SK-N-MC (cell line): ENCODE data around the gene ATF1.

Source experiments
- DNase-seq: peaks from one replicate; pipeline ENCODE4 v3.0.0-alpha.2; 2011; ENCODE audit warnings: low read depth, low spot score
- H3K27ac ChIP-seq: fragments of 200-600 bp; sonication (generic); 2 replicates; pipeline ENCODE4 v1.5.1; 2016; ENCODE audit warnings: mixed run types
- H3K36me3 ChIP-seq: fragments of 200-600 bp; sonication (generic); 2 replicates; pipeline ENCODE4 v1.6.1; 2017; ENCODE audit warnings: antibody characterized with exemption, low read length, mixed read lengths; ENCODE audit not compliant: insufficient read depth
- H3K4me3 ChIP-seq: fragments of 200-600 bp; sonication (generic); 2 replicates; pipeline ENCODE4 v1.5.1; 2016
- H3K9ac ChIP-seq: fragments of 200-600 bp; sonication (generic); 2 replicates; pipeline ENCODE4 v1.8.0; 2017; ENCODE audit warnings: mixed run types, mixed read lengths; ENCODE audit not compliant: insufficient read length
- H3K9me3 ChIP-seq: fragments of 200-600 bp; sonication (generic); 2 replicates; pipeline ENCODE4 v1.6.1; 2017; ENCODE audit warnings: low read depth, mild to moderate bottlenecking, antibody characterized with exemption, low read length, moderate library complexity, mixed read lengths
- EZH2 ChIP-seq: fragments of 200-600 bp; sonication (generic); IDR thresholded peaks from one replicate; pipeline ENCODE4 v1.6.1; 2017; ENCODE audit warnings: antibody characterized with exemption
- FOXP2 ChIP-seq: optimal IDR thresholded peaks from 2 replicates; pipeline ENCODE3; 2011; ENCODE audit warnings: mild to moderate bottlenecking, moderate library complexity; ENCODE audit not compliant: insufficient read depth; ENCODE audit errors: extremely low read length, control extremely low read depth
- POLR2AphosphoS5 ChIP-seq: IDR thresholded peaks from 2 replicates; pipeline ENCODE4 v1.6.1; 2012; ENCODE audit warnings: mild to moderate bottlenecking, low read depth, low read length, borderline replicate concordance

Gene ATF1

DNA sequence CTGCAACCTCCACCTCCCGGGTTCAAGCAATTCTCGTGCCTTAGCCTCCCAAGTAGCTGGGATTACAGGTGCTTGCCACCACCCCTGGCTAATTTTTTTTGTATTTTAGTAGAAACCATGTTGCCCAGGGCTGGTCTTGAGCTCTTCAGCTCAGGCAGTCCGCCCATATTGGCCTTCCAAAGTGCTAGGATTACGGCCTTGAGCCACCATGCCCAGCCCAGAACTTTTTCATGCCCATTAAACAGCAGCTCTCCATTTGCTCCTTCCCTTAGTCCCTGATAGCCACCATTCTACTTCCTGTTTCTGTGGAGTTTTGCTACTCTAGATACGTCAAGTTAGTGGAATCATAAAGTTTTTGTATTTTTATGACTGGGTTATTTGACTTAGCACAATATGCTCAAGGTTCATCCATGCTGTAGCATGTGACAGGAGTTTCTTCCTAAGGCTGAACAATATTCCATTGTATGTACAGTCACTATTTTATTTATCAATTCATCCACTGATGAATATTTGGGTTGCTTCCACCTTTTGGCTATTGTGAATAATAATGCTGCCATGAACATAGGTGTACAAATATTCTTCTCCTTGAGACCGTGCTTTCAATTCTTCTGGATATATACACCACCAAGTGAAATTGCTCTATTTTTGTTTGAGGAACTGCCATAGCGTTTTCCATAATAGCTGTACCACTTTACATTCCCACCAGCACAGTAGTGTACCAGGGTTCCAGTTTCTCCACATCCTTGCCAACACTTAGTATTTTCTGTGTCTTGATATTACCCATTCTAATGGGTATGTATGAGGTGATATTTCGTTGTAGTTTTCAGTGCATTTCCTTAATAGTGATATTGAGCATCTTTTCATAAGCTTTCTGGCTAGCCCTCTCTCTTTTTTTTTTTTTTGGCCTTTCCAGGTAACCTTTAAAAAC, 15.0 kb downstream of the ATF1 start:
- Histone ChIP-seq H3K4me3 (no peak overlapping the region), H3K27ac (no peak overlapping the region), H3K36me3 (peaks cover 12% of the 10 kb centered on the region), H3K9ac (no peak overlapping the region), H3K9me3 (no peaks in the 10 kb centered on the region)
- no peak for DNase-seq
- TF ChIP-seq POLR2AphosphoS5, result no peak
- TF ChIP-seq FOXP2, result no peak
- no peak for TF ChIP-seq EZH2

DNA sequence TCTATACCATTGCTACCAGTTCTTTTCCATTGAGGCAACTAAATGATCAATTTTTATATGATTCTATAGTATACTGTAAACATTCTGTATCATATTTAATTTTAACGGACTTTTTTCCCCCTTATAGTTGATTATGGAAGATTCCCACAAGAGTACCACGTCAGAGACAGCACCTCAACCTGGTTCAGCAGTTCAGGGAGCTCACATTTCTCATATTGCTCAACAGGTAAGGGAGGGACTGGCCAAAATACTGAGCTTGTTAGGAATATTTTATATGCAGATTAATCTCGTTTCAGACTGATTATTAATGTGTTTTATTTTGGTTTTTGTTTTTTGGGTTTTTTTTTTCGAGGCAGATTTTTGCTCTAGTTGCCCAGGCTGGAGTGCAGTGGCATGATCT, 16.1 kb downstream of the ATF1 start:
- no peak overlapping the region for H3K27ac ChIP-seq
- TF ChIP-seq EZH2 (no peak), FOXP2 (no peak), POLR2AphosphoS5 (no peak)
- no peaks in the 10 kb centered on the region for H3K9me3 ChIP-seq
- no peak overlapping the region for H3K4me3 ChIP-seq
- no peak overlapping the region for H3K9ac ChIP-seq
- no peak for DNase-seq
- H3K36me3 ChIP-seq, result peaks cover 17% of the 10 kb centered on the region

DNA sequence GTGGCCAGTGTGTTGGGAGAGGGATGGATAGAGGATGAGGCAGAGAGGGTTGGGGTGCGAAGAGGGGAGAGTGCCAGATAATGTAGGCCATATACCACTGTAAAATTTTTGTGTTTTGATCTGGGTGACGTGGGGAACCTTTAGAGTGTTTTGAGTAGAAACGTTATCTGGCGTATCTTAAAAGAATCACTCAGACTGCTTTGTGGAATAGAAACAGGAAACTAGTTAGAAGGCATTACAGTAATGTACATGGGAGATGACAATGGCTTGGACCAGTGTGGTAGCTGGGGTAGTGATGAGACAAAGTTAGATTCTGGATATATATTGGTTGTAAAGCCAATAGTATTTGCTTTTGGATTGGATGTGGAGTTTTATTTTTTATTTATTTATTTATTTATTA, 20.6 kb downstream of the ATF1 start:
- H3K27ac ChIP-seq, result no peak overlapping the region
- no peaks in the 10 kb centered on the region for H3K9me3 ChIP-seq
- no peak for TF ChIP-seq EZH2
- TF ChIP-seq FOXP2, result no peak
- no peak for TF ChIP-seq POLR2AphosphoS5
- H3K4me3 ChIP-seq, result no peak overlapping the region
- H3K36me3 ChIP-seq, result peaks cover 34% of the 10 kb centered on the region
- no peak overlapping the region for H3K9ac ChIP-seq
- no peak for DNase-seq

DNA sequence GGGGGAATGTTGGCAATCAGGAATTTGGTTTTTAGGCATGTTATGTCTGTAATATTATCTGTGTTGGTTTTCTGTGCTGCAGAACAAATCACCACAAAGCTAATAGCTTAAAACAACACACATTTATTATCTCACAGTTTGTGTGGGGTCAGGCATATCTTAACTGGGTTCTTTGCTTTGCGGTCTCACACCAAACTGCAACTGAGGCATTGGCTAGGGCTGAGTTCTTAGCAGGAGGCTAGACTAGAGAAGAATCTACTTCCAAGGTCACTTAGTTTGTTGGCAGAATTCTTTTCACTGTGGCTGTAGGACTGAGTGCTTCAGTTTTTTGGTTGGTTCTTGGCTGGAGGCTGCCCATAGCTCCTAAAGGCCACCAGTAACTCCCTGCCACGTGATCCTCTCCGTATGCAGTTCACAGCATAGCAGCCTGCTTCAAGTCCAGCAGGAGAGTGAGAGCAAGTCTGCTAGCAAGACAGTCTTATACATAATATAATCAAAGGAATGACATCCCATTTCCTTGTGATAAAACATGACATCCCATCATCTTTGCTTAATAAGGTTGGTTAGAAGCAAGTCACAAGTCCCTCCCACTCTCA, 21.6 kb downstream of the ATF1 start:
- peaks cover 34% of the 10 kb centered on the region for H3K36me3 ChIP-seq

DNA sequence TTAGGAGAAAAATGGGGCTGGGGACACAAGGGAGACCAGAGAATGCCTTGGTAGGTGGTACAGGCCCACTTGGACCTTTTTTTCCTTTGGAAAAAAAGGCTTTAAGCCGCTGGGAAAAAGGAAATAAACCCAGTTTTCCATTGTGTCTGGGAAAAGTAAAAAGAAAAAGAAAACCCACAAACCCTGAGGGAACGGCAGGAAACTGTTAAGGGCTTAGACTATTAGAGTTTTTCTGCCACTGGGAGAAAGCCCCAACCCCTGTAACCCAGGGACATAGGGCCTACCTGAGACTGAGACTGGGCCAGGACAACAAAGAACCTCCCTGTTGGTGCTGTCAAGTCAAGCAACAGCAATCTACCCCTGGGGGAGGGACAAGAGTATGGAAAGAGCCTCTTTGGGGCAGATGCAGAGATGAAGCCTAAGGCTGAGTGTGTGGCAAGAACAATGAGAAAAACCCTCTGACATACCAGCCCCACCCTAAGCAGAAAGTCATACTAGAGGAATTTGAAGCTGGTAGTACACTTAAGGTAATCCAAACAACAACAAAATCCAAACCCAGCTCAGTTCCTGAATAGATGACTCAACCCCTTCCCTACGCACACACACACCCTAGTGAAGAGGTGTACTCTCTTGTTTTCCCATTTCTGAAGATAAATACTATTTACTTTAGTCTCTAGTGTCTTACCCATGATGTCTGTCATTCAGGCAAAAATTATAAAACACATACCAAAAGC, 22.8 kb downstream of the ATF1 start:
- DNase-seq, result no peak
- no peaks in the 10 kb centered on the region for H3K9me3 ChIP-seq
- H3K36me3 ChIP-seq, result peaks cover 29% of the 10 kb centered on the region
- no peak overlapping the region for H3K27ac ChIP-seq
- no peak overlapping the region for H3K9ac ChIP-seq
- no peak overlapping the region for H3K4me3 ChIP-seq
- no peak for TF ChIP-seq POLR2AphosphoS5
- TF ChIP-seq FOXP2, result no peak
- no peak for TF ChIP-seq EZH2

More for the DNA sequence above, 21.6 kb downstream of the ATF1 start:
- no peak for TF ChIP-seq POLR2AphosphoS5
- TF ChIP-seq FOXP2, result no peak
- no peak for TF ChIP-seq EZH2
- Histone ChIP-seq H3K9ac (no peak overlapping the region), H3K4me3 (no peak overlapping the region), H3K9me3 (no peaks in the 10 kb centered on the region), H3K27ac (no peak overlapping the region)
- no peak for DNase-seq

DNA sequence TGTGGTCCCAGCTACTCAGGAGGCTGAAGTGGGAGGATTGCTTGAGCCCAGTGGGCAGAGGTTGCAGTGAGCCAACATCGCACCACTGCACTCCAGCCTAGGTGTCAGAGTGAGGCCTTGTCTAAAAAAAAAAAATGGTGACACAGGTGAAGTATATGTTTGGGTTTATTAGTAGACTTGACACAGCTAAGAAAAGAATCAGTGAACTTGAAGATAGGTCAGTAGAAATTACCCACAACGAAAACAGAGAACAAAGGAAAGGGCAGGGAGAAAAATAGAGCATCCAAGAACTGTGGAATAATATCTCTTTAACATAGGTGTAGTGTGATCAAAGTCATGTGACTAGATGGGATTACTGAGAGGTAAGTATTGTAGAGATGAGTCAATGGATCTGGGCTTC, 23.7 kb downstream of the ATF1 start:
- no peak for DNase-seq
- H3K9me3 ChIP-seq, result no peaks in the 10 kb centered on the region
- TF ChIP-seq EZH2 (no peak), FOXP2 (no peak), POLR2AphosphoS5 (no peak)
- H3K36me3 ChIP-seq, result peaks cover 26% of the 10 kb centered on the region
- no peak overlapping the region for H3K9ac ChIP-seq
- H3K27ac ChIP-seq, result no peak overlapping the region
- H3K4me3 ChIP-seq, result no peak overlapping the region

DNA sequence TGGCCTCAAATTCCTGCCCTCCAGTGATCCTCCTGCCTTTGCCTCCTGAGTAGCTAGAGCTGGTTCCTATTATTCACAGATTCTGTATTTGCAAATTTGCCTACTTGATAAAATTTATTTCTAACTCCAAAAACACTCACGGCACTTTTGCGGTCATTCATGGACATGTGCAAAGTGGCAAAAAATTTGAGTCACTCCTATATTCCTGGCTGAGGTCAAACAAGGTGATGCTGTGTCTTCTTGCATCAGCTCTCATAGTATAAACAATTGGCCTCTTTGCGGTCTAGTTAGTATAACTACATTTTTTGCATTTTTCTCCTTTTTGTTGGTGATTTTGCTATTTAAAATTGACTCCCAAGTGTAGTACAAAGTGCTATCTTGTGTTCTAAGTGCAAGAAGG, 24.7 kb downstream of the ATF1 start:
- TF ChIP-seq FOXP2, result no peak
- TF ChIP-seq POLR2AphosphoS5, result no peak
- TF ChIP-seq EZH2, result no peak
- no peaks in the 10 kb centered on the region for H3K9me3 ChIP-seq
- no peak overlapping the region for H3K4me3 ChIP-seq
- peaks cover 26% of the 10 kb centered on the region for H3K36me3 ChIP-seq
- no peak overlapping the region for H3K9ac ChIP-seq
- no peak for DNase-seq
- no peak overlapping the region for H3K27ac ChIP-seq

DNA sequence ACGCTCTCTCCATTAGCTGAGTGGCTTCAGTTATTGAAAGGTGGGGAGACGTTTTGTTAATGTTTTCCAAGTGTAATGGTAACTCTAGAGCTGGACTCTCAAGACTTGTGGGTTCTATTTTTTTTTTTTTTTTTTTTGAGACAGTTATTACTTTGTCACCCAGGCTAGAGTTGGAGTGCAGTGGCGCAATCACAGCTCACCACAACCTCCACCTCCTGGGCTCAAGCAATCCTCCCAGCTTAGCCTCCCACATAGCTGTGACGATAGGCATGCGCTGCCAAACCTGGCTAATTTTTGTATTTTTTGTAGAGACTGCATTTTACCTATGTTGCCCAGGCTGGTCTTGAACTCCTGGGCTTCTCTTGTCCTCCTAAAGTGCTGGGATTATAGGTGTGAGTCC, 26.2 kb downstream of the ATF1 start:
- Histone ChIP-seq H3K36me3 (peaks cover 23% of the 10 kb centered on the region), H3K9me3 (no peaks in the 10 kb centered on the region), H3K9ac (no peak overlapping the region), H3K27ac (no peak overlapping the region), H3K4me3 (no peak overlapping the region)
- TF ChIP-seq EZH2 (no peak), FOXP2 (no peak), POLR2AphosphoS5 (no peak)
- no peak for DNase-seq
